GM18873 (cell line): ENCODE measurements around the gene ACSS1.

Experiments used
- ATAC-seq: cut with Tn5 transposase; IDR thresholded peaks from one replicate; pipeline ENCODE4 v1.9.1; 2021; ENCODE audit warnings: mild to moderate bottlenecking, moderate library complexity, moderate number of reproducible peaks; ENCODE audit not compliant: unreplicated experiment, low FRiP score

Gene ACSS1

GRCh38 chr20:25033265-25033923 lies 24.5 kb downstream of the ACSS1 start:
- no peak for ATAC-seq

- ATAC-seq = no peak
Measured at GRCh38 chr20:25032478-25033264, 25.3 kb downstream of the ACSS1 start.

- no peak for ATAC-seq
Measured at GRCh38 chr20:25032065-25032477, 25.9 kb downstream of the ACSS1 start.

- no peak for ATAC-seq
Measured at GRCh38 chr20:25031241-25031640, 26.7 kb downstream of the ACSS1 start.

GRCh38 chr20:25030649-25031207 lies 27.2 kb downstream of the ACSS1 start:
- ATAC-seq = no peak

- ATAC-seq = no peak
Measured at GRCh38 chr20:25030007-25030648, 27.8 kb downstream of the ACSS1 start.

- no peak for ATAC-seq
Measured at GRCh38 chr20:25025986-25026605, 31.8 kb downstream of the ACSS1 start.

- no peak for ATAC-seq
Measured at GRCh38 chr20:25025091-25025861, 32.7 kb downstream of the ACSS1 start.

- ATAC-seq = no peak
Measured at GRCh38 chr20:25024171-25024570, 33.8 kb downstream of the ACSS1 start.

- ATAC-seq = no peak
Measured at GRCh38 chr20:25023356-25023755, 34.6 kb downstream of the ACSS1 start.

- ATAC-seq = no peak
Measured at GRCh38 chr20:25022680-25023079, 35.3 kb downstream of the ACSS1 start.

- no peak for ATAC-seq
Measured at GRCh38 chr20:25021336-25021735, 36.6 kb downstream of the ACSS1 start.

- ATAC-seq = no peak
Measured at GRCh38 chr20:25020901-25021301, 37.0 kb downstream of the ACSS1 start.

GRCh38 chr20:25020345-25020744 lies 37.6 kb downstream of the ACSS1 start:
- ATAC-seq = no peak

GRCh38 chr20:25019381-25020155 lies 38.4 kb downstream of the ACSS1 start:
- no peak for ATAC-seq

GRCh38 chr20:25018841-25019240 lies 39.1 kb downstream of the ACSS1 start:
- ATAC-seq = no peak

GRCh38 chr20:25018425-25018824 lies 39.5 kb downstream of the ACSS1 start:
- ATAC-seq = no peak

GRCh38 chr20:25017257-25017803 lies 40.6 kb downstream of the ACSS1 start:
- ATAC-seq = no peak

GRCh38 chr20:25016471-25016870 lies 41.5 kb downstream of the ACSS1 start:
- no peak for ATAC-seq
